ENCODE results near the gene PPL.

- no peak for TF ChIP-seq CTCF (IDR thresholded peaks at IDR 0.05; ENCODE audit: borderline replicate concordance, extremely low read depth, low read length, poor library complexity, severe bottlenecking)
- TF ChIP-seq EZH2 (IDR thresholded peaks at IDR 0.05; ENCODE audit: borderline replicate concordance, low read depth, low read length, severe bottlenecking), result no peak
These were observed 96.0 kb downstream of the PPL start for GRCh38 chr16:4840984-4841383.

Measured in DND-41 (cell line).